Fibroblast of pulmonary artery (primary cell): ENCODE data around the gene UBE2H.
"Not testable (repeated sequence)": the region's sequence is repeated elsewhere in the genome, so short reads cannot be mapped to it uniquely, and the experiment has no call there.

Experiments used
- DNase-seq: peaks from one replicate; pipeline ENCODE4 v3.0.0-alpha.2; 2010; ENCODE audit warnings: low read depth
- H3K4me3 ChIP-seq: replicated peaks from 2 replicates; pipeline ENCODE4 v1.5.1; 2011; ENCODE audit warnings: low read depth, mild to moderate bottlenecking, control low read depth, low read length, moderate library complexity
- TF ChIP-seq, protein P1 (sequence below): IDR thresholded peaks from 2 replicates; pipeline ENCODE4 v1.5.1; 2011; ENCODE audit warnings: mild to moderate bottlenecking, control low read depth, low read length, inconsistent platforms; ENCODE audit errors: missing control alignments

Gene UBE2H

GRCh38 chr7:129898502-129899160 is 54.1 kb downstream of the UBE2H start:
- TF ChIP-seq, protein P1, sequence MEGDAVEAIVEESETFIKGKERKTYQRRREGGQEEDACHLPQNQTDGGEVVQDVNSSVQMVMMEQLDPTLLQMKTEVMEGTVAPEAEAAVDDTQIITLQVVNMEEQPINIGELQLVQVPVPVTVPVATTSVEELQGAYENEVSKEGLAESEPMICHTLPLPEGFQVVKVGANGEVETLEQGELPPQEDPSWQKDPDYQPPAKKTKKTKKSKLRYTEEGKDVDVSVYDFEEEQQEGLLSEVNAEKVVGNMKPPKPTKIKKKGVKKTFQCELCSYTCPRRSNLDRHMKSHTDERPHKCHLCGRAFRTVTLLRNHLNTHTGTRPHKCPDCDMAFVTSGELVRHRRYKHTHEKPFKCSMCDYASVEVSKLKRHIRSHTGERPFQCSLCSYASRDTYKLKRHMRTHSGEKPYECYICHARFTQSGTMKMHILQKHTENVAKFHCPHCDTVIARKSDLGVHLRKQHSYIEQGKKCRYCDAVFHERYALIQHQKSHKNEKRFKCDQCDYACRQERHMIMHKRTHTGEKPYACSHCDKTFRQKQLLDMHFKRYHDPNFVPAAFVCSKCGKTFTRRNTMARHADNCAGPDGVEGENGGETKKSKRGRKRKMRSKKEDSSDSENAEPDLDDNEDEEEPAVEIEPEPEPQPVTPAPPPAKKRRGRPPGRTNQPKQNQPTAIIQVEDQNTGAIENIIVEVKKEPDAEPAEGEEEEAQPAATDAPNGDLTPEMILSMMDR: no peak
- no peak for DNase-seq
- H3K4me3 ChIP-seq: no peak overlapping the region

- TF ChIP-seq, protein P1: no peak
- no peak for DNase-seq
- no peak overlapping the region for H3K4me3 ChIP-seq
These were observed 54.8 kb downstream of the UBE2H start for GRCh38 chr7:129898007-129898406.

DNA sequence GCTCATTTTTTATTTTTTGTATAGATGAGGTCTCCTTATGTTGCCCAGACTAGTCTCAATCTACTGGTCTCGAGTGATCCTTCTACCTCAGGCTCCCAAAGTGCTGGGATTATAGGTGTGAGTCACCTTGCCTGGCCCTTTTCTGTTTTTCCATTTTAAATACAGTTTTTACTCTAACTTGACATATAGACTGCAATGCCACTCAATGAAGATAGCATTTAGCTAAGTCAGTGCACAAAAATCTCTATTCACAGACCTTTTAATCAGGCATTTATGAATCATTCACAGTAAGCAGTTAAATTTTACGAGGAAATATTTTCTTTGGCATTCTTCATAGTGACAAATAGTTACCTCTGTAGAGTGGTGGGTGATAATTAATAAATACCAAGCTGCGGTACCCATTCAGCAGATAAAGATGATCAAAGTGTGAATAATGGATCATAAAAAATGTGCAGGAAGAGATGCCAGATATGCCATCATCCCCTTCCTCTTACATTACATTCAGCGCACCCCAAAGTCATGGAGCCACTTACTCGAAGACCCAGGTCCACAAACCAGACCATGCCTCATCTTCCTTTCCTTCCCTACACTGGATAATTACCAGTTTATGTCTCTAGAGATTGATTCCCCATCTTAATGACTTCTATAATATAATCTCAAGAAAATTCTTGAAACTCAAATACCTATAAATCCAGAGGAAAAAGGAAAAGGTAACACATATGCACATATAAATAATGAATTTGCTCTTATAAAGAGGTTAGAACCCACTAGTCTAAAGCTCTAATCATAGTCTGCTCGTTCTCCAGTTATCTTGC is 56.0 kb downstream of the UBE2H start:
- no peak for DNase-seq
- TF ChIP-seq, protein P1: no peak

GRCh38 chr7:129894184-129894583 is 58.6 kb downstream of the UBE2H start:
- not testable (repeated sequence) for DNase-seq, H3K4me3 ChIP-seq

More for the DNA sequence above, 56.0 kb downstream of the UBE2H start:
- no peak overlapping the region for H3K4me3 ChIP-seq

- no peak for DNase-seq
- TF ChIP-seq, protein P1: no peak
- H3K4me3 ChIP-seq: no peak overlapping the region
These were observed 62.7 kb downstream of the UBE2H start for GRCh38 chr7:129890090-129890489.

- no peak overlapping the region for H3K4me3 ChIP-seq
- TF ChIP-seq, protein P1: no peak
- no peak for DNase-seq
These were observed 63.5 kb downstream of the UBE2H start for GRCh38 chr7:129889133-129889844.

DNA sequence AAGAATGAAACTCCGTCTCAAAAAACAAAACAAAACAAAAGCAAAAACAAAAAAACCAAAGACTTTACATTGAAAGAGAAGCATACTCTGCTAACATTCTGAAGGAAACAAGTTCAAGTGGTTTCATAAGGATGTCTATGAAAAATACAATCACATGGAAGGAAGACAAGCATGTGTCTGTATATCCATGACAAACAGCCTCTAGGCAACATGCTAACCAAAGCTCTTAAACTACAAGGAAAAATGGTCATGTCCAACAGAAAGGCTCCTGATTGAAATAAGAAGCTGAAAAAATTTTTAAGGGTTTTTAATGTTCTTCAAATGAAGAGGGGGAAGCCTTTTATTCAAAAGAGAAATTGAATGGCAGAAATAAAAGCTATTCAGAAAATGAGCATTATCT is 64.9 kb downstream of the UBE2H start:
- DNase-seq: no peak
- no peak overlapping the region for H3K4me3 ChIP-seq
- TF ChIP-seq, protein P1: no peak
